ENCODE results near the gene C17orf100.
"Not testable (repeated sequence)": the region's sequence is repeated elsewhere in the genome, so short reads cannot be mapped to it uniquely, and the experiment has no call there.

Gene C17orf100

DNA sequence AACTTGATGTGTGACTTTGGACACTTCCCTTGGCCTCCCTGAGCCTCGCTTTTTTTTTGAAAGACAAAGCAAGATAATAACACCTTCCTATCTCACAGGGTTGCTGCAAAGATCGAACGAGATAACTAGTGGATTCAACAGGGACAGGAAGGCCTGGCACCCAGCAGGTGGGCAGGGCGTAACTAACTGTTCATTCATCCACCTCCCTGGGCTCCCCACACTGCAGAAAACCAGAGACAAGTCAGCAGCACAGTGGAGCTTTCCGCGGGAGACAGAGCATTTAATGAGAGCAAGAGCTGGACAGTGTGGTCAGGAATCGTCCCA, 32.9 kb downstream of the C17orf100 start:
- DNase-seq (ENCODE audit: low read depth): no peak
- TF ChIP-seq, protein P1, sequence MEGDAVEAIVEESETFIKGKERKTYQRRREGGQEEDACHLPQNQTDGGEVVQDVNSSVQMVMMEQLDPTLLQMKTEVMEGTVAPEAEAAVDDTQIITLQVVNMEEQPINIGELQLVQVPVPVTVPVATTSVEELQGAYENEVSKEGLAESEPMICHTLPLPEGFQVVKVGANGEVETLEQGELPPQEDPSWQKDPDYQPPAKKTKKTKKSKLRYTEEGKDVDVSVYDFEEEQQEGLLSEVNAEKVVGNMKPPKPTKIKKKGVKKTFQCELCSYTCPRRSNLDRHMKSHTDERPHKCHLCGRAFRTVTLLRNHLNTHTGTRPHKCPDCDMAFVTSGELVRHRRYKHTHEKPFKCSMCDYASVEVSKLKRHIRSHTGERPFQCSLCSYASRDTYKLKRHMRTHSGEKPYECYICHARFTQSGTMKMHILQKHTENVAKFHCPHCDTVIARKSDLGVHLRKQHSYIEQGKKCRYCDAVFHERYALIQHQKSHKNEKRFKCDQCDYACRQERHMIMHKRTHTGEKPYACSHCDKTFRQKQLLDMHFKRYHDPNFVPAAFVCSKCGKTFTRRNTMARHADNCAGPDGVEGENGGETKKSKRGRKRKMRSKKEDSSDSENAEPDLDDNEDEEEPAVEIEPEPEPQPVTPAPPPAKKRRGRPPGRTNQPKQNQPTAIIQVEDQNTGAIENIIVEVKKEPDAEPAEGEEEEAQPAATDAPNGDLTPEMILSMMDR (conservative IDR thresholded peaks at IDR 0.05; ENCODE audit: low read depth, low read length): no peak
- H3K4me3 ChIP-seq (ENCODE audit: low read depth, low read length): no peak overlapping the region

DNA sequence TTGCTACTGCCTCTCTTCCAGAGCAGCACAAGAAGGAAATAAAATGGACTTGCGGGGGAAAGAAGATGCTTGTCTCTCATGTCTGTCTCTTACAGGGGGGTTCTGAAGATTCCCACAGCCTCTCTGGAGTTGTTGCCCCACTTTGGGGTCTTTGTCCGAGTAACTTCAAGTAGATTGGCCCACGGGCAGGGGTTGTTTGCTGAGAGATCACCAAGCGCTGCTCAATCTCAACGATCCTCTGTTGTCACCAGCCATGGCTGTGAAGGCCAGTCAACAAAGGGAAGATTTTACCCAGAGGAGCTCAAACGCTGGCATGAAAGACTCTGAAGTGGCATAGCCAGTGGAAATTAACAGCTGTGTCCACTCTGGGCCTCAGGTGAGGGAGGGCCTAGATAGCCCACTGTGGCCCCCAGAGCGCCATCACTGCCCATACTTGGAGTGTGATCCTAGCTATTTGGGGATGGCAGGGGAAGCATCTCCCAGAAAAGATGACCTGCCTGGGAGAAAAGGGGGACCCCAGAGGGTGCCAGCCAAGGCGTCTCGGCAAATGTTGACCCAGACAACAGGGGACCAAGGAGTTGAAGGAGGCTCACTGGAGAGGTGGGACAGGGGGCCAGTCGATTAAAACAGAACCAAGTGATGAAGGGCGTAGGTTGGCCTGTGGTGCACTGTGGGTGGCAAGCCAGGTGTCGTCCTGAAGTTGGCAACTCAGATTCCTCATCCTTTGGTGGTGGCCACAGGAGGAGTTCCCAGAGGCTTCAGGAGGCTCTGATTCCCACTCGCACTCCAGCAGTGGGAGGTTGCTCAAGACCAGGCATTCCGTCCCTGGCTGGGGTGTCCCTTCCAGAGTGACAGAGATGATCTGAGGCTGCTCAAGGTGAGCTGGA, 33.6 kb downstream of the C17orf100 start:
- TF ChIP-seq, protein P1 (conservative IDR thresholded peaks at IDR 0.05; ENCODE audit: low read depth, low read length): no peak
- H3K4me3 ChIP-seq (ENCODE audit: low read depth, low read length): no peak overlapping the region

GRCh38 chr17:6686026-6686425, 34.5 kb downstream of the C17orf100 start:
- DNase-seq (ENCODE audit: low read depth): no peak
- no peak overlapping the region for H3K4me3 ChIP-seq (ENCODE audit: low read depth, low read length)
- TF ChIP-seq, protein P1 (conservative IDR thresholded peaks at IDR 0.05; ENCODE audit: low read depth, low read length): no peak

More for the DNA sequence above, 33.6 kb downstream of the C17orf100 start:
- no peak for DNase-seq (ENCODE audit: low read depth)

DNA sequence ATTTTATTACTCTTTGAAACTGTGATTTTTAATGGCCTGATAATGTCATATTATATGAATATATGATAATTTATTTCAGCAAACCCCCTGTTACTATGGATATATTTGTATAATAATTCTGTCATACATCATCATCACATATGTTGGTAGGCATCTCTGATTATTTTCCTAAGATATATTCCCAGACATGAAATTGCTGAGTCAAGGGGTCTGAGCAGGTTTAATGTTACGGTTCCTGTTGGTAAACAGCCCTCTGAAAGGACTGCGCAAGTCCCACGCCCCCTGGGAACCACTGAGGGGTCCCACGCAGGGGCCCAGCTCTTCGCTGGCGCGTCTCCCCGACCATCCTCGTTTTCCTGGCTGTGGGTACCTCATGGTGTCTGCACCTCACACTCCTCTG, 37.4 kb downstream of the C17orf100 start:
- DNase-seq (ENCODE audit: low read depth): no peak
- TF ChIP-seq, protein P1 (conservative IDR thresholded peaks at IDR 0.05; ENCODE audit: low read depth, low read length): no peak
- H3K4me3 ChIP-seq (ENCODE audit: low read depth, low read length): no peak overlapping the region

DNA sequence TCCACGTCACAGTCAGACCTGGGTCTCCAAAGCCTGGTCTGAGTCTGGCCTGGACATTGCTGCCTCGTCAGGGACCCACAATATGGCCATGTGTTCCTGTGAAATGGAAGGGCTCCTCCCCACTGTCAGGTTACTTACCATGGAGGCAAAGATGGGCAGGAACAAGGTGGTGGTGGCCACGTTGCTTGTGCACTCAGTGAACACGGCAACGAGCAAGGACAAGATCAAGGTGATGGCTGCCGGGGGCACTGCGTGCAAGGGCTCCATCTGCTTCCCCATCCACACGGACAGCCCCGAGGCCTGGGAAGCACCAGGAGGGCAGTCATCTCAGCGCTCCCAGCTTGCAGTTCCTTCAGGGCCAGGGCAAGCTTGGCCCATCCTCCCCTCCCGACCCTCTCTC, 39.1 kb downstream of the C17orf100 start:
- TF ChIP-seq, protein P1 (conservative IDR thresholded peaks at IDR 0.05; ENCODE audit: low read depth, low read length): no peak
- H3K4me3 ChIP-seq (ENCODE audit: low read depth, low read length): no peak overlapping the region
- DNase-seq (ENCODE audit: low read depth): no peak

DNA sequence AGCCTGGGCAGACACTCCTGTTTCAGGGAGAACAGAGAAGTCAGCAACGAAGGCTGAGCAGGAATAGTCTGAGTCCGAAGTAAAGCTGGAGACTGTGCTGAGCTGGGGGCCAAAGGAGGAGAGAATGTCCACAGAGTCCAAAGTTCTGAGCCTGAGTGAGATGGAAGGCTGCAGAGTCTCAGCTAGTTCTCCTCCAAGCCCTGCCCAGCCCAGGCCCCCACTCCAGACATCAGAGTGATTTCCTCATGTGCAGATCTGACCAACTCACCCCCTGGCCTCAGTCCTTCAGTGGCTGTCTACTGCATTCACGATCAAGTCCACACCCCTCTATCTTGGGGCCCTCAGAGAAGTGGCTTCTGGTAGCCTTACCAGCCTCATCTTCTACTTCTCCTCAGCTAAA, 40.0 kb downstream of the C17orf100 start:
- DNase-seq (ENCODE audit: low read depth): no peak
- TF ChIP-seq, protein P1 (conservative IDR thresholded peaks at IDR 0.05; ENCODE audit: low read depth, low read length): no peak
- no peak overlapping the region for H3K4me3 ChIP-seq (ENCODE audit: low read depth, low read length)

- not testable (repeated sequence) for H3K4me3 ChIP-seq (ENCODE audit: low read depth, low read length); DNase-seq (ENCODE audit: low read depth)
These were observed 40.4 kb downstream of the C17orf100 start for GRCh38 chr17:6691958-6692357.
